SU-DHL-6 (cell line): ENCODE measurements around the gene GPX1.

Source experiments
- EZH2phosphoT487 ChIP-seq: fragments of 200-600 bp; sonication (generic), shearing (Covaris generic); conservative IDR thresholded peaks from 2 replicates; pipeline ENCODE4 v1.6.1; 2018; ENCODE audit warnings: mild to moderate bottlenecking, antibody characterized with exemption, low read length, moderate library complexity, mixed read lengths
- TF ChIP-seq, protein P1 (sequence below): fragments of 200-600 bp; sonication (generic); IDR thresholded peaks from one replicate; pipeline ENCODE4 v1.5.1; 2017; ENCODE audit warnings: antibody characterized with exemption, mild to moderate bottlenecking, low read length, moderate library complexity; ENCODE audit not compliant: insufficient read depth, poor library complexity, severe bottlenecking

- TF ChIP-seq, protein P1, sequence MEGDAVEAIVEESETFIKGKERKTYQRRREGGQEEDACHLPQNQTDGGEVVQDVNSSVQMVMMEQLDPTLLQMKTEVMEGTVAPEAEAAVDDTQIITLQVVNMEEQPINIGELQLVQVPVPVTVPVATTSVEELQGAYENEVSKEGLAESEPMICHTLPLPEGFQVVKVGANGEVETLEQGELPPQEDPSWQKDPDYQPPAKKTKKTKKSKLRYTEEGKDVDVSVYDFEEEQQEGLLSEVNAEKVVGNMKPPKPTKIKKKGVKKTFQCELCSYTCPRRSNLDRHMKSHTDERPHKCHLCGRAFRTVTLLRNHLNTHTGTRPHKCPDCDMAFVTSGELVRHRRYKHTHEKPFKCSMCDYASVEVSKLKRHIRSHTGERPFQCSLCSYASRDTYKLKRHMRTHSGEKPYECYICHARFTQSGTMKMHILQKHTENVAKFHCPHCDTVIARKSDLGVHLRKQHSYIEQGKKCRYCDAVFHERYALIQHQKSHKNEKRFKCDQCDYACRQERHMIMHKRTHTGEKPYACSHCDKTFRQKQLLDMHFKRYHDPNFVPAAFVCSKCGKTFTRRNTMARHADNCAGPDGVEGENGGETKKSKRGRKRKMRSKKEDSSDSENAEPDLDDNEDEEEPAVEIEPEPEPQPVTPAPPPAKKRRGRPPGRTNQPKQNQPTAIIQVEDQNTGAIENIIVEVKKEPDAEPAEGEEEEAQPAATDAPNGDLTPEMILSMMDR, result no peak
- no peak for TF ChIP-seq EZH2phosphoT487
These were observed 43.6 kb upstream of the GPX1 start for GRCh38 chr3:49401766-49402165.
